Mucosa of rectum (tissue), 2 donors: ENCODE results near the gene TACC3.

Source experiments
- H3K27ac ChIP-seq, 2 donors: one replicate each; pipeline ENCODE4 v1.7.0; 2013; ENCODE audit warnings: inconsistent platforms in 2 of 2, low read depth in 2 of 2, low read length in 2 of 2
- H3K27me3 ChIP-seq, 2 donors: one replicate each; pipeline ENCODE4 v1.7.0; 2013; ENCODE audit warnings: low read length in 2 of 2; ENCODE audit not compliant: control insufficient read depth in 2 of 2, insufficient read depth in 2 of 2
- H3K36me3 ChIP-seq, 2 donors: one replicate each; pipeline ENCODE4 v1.7.0; 2013; ENCODE audit warnings: low read length in 2 of 2; ENCODE audit not compliant: control insufficient read depth in 2 of 2, insufficient read depth in 2 of 2
- H3K4me1 ChIP-seq, 2 donors: one replicate each; pipeline ENCODE4 v1.7.0; 2013; ENCODE audit warnings: low read length in 2 of 2, mild to moderate bottlenecking in 1 of 2; ENCODE audit not compliant: control insufficient read depth in 2 of 2, insufficient read depth in 2 of 2
- H3K4me3 ChIP-seq, 2 donors: one replicate each; pipeline ENCODE4 v1.7.0; 2013; ENCODE audit warnings: low read length in 2 of 2
- H3K9ac ChIP-seq, 2 donors: one replicate each; pipeline ENCODE4 v1.7.0; 2013; ENCODE audit warnings: low read length in 2 of 2, low read depth in 1 of 2, mild to moderate bottlenecking in 1 of 2
- H3K9me3 ChIP-seq, 2 donors: one replicate each; pipeline ENCODE4 v1.7.0; 2013; ENCODE audit warnings: low read length in 2 of 2; ENCODE audit not compliant: control insufficient read depth in 2 of 2
- donor health status: healthy.
- donor health status: Normal muscosa, but diverticular disease.

Gene TACC3

GRCh38 chr4:1721003-1721665, at the start of gene TACC3, which contains the start of gene TMEM129:
Gene TACC3 (plus strand): TSS chr4:1721521. CDS start chr4:1723422, 1,901 bp downstream.
Gene TMEM129 (minus strand): TSS chr4:1721323. CDS start chr4:1720837, 486 bp downstream.
- H3K36me3 ChIP-seq: peaks cover 12 to 26% of the 10 kb centered on the region in 2 donors
- H3K4me1 ChIP-seq: peaks cover 20 to 36% of the 10 kb centered on the region in 2 donors
- H3K9me3 ChIP-seq: no peaks in the 10 kb centered on the region
- no peaks in the 10 kb centered on the region for H3K27me3 ChIP-seq
- peak within 1 kb of the TSS; percentile 88 to 93 for H3K9ac ChIP-seq
- H3K4me3 ChIP-seq: peak within 1 kb of the TSS; percentile 86 to 96
- peak within 1 kb of the TSS; percentile 92 to 96 for H3K27ac ChIP-seq

- Histone ChIP-seq H3K27me3 (no peaks in the 10 kb centered on the region), H3K9ac (no peak overlapping the region), H3K36me3 (no peaks in the 10 kb centered on the region)
These were observed 47.6 kb upstream of the TACC3 start for GRCh38 chr4:1673671-1674070.

GRCh38 chr4:1674682-1675081, 46.6 kb upstream of the TACC3 start:
- no peak overlapping the region for H3K9ac ChIP-seq
- H3K27me3 ChIP-seq: no peaks in the 10 kb centered on the region
- H3K27ac ChIP-seq: no peak overlapping the region
- no peaks in the 10 kb centered on the region for H3K36me3 ChIP-seq
- no peaks in the 10 kb centered on the region for H3K4me1 ChIP-seq
- H3K9me3 ChIP-seq: no peaks in the 10 kb centered on the region
- no peak overlapping the region for H3K4me3 ChIP-seq

More at GRCh38 chr4:1673671-1674070, 47.6 kb upstream of the TACC3 start:
- Histone ChIP-seq H3K9me3 (no peaks in the 10 kb centered on the region), H3K4me3 (no peak overlapping the region), H3K27ac (no peak overlapping the region), H3K4me1 (no peaks in the 10 kb centered on the region)

GRCh38 chr4:1675136-1675801, 46.1 kb upstream of the TACC3 start:
- H3K4me1 ChIP-seq: no peaks in the 10 kb centered on the region
- no peaks in the 10 kb centered on the region for H3K9me3 ChIP-seq
- H3K36me3 ChIP-seq: no peaks in the 10 kb centered on the region
- H3K4me3 ChIP-seq: no peak overlapping the region
- no peak overlapping the region for H3K9ac ChIP-seq
- no peak overlapping the region for H3K27ac ChIP-seq
- H3K27me3 ChIP-seq: no peaks in the 10 kb centered on the region

- Histone ChIP-seq H3K9me3 (no peaks in the 10 kb centered on the region), H3K9ac (no peak overlapping the region), H3K27ac (no peak overlapping the region), H3K4me1 (no peaks in the 10 kb centered on the region), H3K36me3 (no peaks in the 10 kb centered on the region), H3K4me3 (no peak overlapping the region), H3K27me3 (no peaks in the 10 kb centered on the region)
These were observed 45.6 kb upstream of the TACC3 start for GRCh38 chr4:1675802-1676137.

- Histone ChIP-seq H3K9me3 (no peaks in the 10 kb centered on the region), H3K9ac (no peak overlapping the region), H3K27ac (no peak overlapping the region)
These were observed 44.5 kb upstream of the TACC3 start for GRCh38 chr4:1676605-1677525.

GRCh38 chr4:1678244-1678643, 43.1 kb upstream of the TACC3 start:
- Histone ChIP-seq H3K27ac (no peak overlapping the region), H3K4me3 (no peak overlapping the region), H3K36me3 (no peaks in the 10 kb centered on the region), H3K9me3 (no peaks in the 10 kb centered on the region), H3K9ac (no peak overlapping the region), H3K4me1 (no peaks in the 10 kb centered on the region), H3K27me3 (no peaks in the 10 kb centered on the region)

More at GRCh38 chr4:1676605-1677525, 44.5 kb upstream of the TACC3 start:
- Histone ChIP-seq H3K4me1 (no peaks in the 10 kb centered on the region), H3K27me3 (no peaks in the 10 kb centered on the region), H3K4me3 (no peak overlapping the region), H3K36me3 (no peaks in the 10 kb centered on the region)

- no peaks in the 10 kb centered on the region for H3K9me3 ChIP-seq
- H3K9ac ChIP-seq: no peak overlapping the region
- H3K4me1 ChIP-seq: peaks cover 7 to 12% of the 10 kb centered on the region in 2 donors
- H3K27me3 ChIP-seq: no peaks in the 10 kb centered on the region
- peak overlapping the region; percentile 61 to 70 for H3K4me3 ChIP-seq
- no peaks in the 10 kb centered on the region for H3K36me3 ChIP-seq
- no peak overlapping the region for H3K27ac ChIP-seq
These were observed 38.5 kb upstream of the TACC3 start for GRCh38 chr4:1682860-1683259.

GRCh38 chr4:1683261-1683735, 38.0 kb upstream of the TACC3 start:
- Histone ChIP-seq H3K9ac (peak overlapping the region in 1 of 2 donors; percentile 64), H3K4me3 (peak overlapping the region; percentile 61 to 70), H3K4me1 (peaks cover 7 to 12% of the 10 kb centered on the region in 2 donors), H3K9me3 (no peaks in the 10 kb centered on the region), H3K36me3 (no peaks in the 10 kb centered on the region), H3K27me3 (no peaks in the 10 kb centered on the region), H3K27ac (peak overlapping the region; percentile 56 to 63)
